ENCODE results near the gene PPM1L. TPM values are rescaled to one million over a fixed set of nuclear protein-coding genes. Genes with fewer than 3 reads are reported as not detected.

PPM1L gene
- total RNA-seq, 1 experiment from 2014 or later, result 10.6 TPM

DNA sequence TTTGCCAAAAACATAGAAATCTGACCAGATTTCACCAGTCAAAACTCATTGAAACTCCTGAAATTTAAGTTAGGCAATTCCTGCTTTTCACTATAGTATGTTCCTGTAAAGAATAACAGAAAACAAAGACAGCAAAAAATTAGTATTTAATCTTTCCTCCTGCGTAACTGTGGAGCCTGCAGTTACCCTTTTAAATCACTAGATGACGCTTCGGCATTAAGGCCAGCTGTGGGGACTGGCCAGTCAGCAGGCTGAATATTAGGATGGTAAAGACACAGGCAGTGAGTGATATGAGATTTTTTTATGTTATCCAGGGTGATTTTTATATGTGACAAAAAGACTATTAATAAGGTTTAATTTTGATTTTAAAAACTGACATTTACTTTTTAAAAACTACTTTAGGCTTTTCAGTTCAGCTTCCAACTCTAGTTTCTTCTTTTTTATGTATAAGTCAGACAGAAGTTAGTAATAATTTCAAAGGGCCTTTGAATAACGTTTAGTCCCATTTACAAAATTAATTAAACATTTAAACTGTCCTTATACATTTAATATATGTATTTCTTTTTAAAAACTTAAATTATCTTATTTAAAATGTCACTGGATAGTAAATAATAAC is 165.1 kb downstream of the PPM1L start:
- no TSS peak for BruUV-seq (replicated peaks)
- Histone ChIP-seq H3K36me3 (ENCODE audit: insufficient read depth, low read length, poor library complexity, severe bottlenecking) (no peaks in the 10 kb centered on the region), H3K4me3 (ENCODE audit: low read depth, low read length, poor library complexity, severe bottlenecking) (no peak overlapping the region), H3K27me3 (replicated peaks; ENCODE audit: insufficient read depth, low read depth, low read length, poor library complexity) (no peaks in the 10 kb centered on the region), H3K9me3 (ENCODE audit: low read depth, low read length, poor library complexity, severe bottlenecking) (no peaks in the 10 kb centered on the region), H3K27ac (ENCODE audit: low read depth, low read length, poor library complexity, severe bottlenecking) (no peak overlapping the region), H3K4me1 (ENCODE audit: insufficient read depth, low read length, poor library complexity, severe bottlenecking) (no peaks in the 10 kb centered on the region)
- POLR2A ChIA-PET (ENCODE audit: low non-redundant PET), result no interaction called here
- peak; percentile 51 for DNase-seq (ENCODE audit: low spot score)
- CTCF ChIA-PET, result no interaction called here
- TF ChIP-seq, protein P1, sequence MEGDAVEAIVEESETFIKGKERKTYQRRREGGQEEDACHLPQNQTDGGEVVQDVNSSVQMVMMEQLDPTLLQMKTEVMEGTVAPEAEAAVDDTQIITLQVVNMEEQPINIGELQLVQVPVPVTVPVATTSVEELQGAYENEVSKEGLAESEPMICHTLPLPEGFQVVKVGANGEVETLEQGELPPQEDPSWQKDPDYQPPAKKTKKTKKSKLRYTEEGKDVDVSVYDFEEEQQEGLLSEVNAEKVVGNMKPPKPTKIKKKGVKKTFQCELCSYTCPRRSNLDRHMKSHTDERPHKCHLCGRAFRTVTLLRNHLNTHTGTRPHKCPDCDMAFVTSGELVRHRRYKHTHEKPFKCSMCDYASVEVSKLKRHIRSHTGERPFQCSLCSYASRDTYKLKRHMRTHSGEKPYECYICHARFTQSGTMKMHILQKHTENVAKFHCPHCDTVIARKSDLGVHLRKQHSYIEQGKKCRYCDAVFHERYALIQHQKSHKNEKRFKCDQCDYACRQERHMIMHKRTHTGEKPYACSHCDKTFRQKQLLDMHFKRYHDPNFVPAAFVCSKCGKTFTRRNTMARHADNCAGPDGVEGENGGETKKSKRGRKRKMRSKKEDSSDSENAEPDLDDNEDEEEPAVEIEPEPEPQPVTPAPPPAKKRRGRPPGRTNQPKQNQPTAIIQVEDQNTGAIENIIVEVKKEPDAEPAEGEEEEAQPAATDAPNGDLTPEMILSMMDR (conservative IDR thresholded peaks at IDR 0.05; ENCODE audit: low read depth, low read length), result peak; percentile 81
- TF ChIP-seq EZH2 (IDR thresholded peaks at IDR 0.05; ENCODE audit: borderline replicate concordance, low read depth, low read length, poor library complexity, severe bottlenecking), result no peak
- intact Hi-C loops (cut with micrococcal nuclease; ENCODE audit: unreplicated experiment), result loop anchor here (10.0 kb wide), 1 partner anchor 504 kb away; no protein-coding TSS in a partner anchor

DNA sequence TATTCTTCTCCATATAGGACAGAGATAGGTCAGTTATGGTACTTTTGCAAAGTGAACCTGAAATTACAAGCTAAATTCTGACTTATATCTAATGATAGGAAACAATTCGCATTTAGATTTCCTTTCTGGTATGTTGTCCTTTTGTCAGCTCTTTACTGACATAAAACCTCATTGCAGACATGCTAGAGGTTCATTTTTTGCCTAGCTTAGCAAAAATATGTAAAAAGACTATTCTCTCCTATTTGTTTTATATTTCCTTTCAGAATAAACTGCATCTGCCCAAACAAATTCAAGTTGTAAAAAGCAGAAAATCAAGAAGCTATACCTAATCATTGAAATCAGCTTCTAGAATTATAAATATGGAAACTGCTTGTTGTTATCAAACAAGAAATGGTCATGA is 168.7 kb downstream of the PPM1L start:
- no peaks in the 10 kb centered on the region for H3K9me3 ChIP-seq (ENCODE audit: low read depth, low read length, poor library complexity, severe bottlenecking)
- POLR2A ChIA-PET (ENCODE audit: low non-redundant PET), result no interaction called here
- TF ChIP-seq, protein P1 (conservative IDR thresholded peaks at IDR 0.05; ENCODE audit: low read depth, low read length), result no peak
- no peak for TF ChIP-seq EZH2 (IDR thresholded peaks at IDR 0.05; ENCODE audit: borderline replicate concordance, low read depth, low read length, poor library complexity, severe bottlenecking)
- intact Hi-C loops (cut with micrococcal nuclease; ENCODE audit: unreplicated experiment), result loop anchor here (10.0 kb wide), 1 partner anchor 500 kb away; no protein-coding TSS in a partner anchor
- H3K36me3 ChIP-seq (ENCODE audit: insufficient read depth, low read length, poor library complexity, severe bottlenecking), result no peaks in the 10 kb centered on the region
- no peak overlapping the region for H3K27ac ChIP-seq (ENCODE audit: low read depth, low read length, poor library complexity, severe bottlenecking)
- H3K27me3 ChIP-seq (replicated peaks; ENCODE audit: insufficient read depth, low read depth, low read length, poor library complexity), result no peaks in the 10 kb centered on the region
- CTCF ChIA-PET, result no interaction called here
- no peak for DNase-seq (ENCODE audit: low spot score)
- no peak overlapping the region for H3K4me3 ChIP-seq (ENCODE audit: low read depth, low read length, poor library complexity, severe bottlenecking)
- no peaks in the 10 kb centered on the region for H3K4me1 ChIP-seq (ENCODE audit: insufficient read depth, low read length, poor library complexity, severe bottlenecking)
- no TSS peak for BruUV-seq (replicated peaks)

DNA sequence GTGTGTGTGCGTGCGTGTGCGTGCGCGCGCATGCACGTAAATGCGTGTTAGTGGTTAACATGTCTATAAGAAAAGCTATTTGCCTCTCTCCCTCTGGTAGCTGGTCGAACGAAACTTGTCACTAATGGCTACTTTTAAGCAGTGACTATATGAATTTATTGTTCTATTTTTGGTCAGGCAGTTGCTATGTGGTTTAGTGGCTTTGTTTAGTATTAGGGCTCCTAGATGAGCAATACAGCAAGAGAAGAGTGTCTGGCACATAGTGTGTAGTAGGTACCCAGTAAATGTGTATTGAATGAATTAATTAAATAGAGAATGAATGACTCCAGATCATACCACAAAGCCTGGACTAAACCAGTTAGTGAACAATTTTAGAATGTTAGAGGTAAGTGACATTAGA is 171.6 kb downstream of the PPM1L start:
- no TSS peak for BruUV-seq (replicated peaks)
- Histone ChIP-seq H3K4me3 (ENCODE audit: low read depth, low read length, poor library complexity, severe bottlenecking) (no peak overlapping the region), H3K27me3 (replicated peaks; ENCODE audit: insufficient read depth, low read depth, low read length, poor library complexity) (no peaks in the 10 kb centered on the region), H3K27ac (ENCODE audit: low read depth, low read length, poor library complexity, severe bottlenecking) (no peak overlapping the region), H3K36me3 (ENCODE audit: insufficient read depth, low read length, poor library complexity, severe bottlenecking) (no peaks in the 10 kb centered on the region), H3K9me3 (ENCODE audit: low read depth, low read length, poor library complexity, severe bottlenecking) (no peaks in the 10 kb centered on the region), H3K4me1 (ENCODE audit: insufficient read depth, low read length, poor library complexity, severe bottlenecking) (no peaks in the 10 kb centered on the region)
- CTCF ChIA-PET, result no interaction called here
- TF ChIP-seq, protein P1 (conservative IDR thresholded peaks at IDR 0.05; ENCODE audit: low read depth, low read length), result no peak
- TF ChIP-seq EZH2 (IDR thresholded peaks at IDR 0.05; ENCODE audit: borderline replicate concordance, low read depth, low read length, poor library complexity, severe bottlenecking), result no peak
- DNase-seq (ENCODE audit: low spot score), result no peak
- POLR2A ChIA-PET (ENCODE audit: low non-redundant PET), result no interaction called here
- intact Hi-C loops (cut with micrococcal nuclease; ENCODE audit: unreplicated experiment), result loop anchor here (10.0 kb wide), 1 partner anchor 497 kb away; no protein-coding TSS in a partner anchor
